OCI-M2 (cell line): Measurements from ENCODE around the gene PIGC.
"Not testable (repeated sequence)": the region's sequence is repeated elsewhere in the genome, so short reads cannot be mapped to it uniquely, and the experiment has no call there.

Source experiments
- DNase-seq: peaks from one replicate; lab custom pipeline; 2025; ENCODE audit not compliant: unreplicated experiment; lab: John Stamatoyannopoulos, UW

The PIGC gene

DNA sequence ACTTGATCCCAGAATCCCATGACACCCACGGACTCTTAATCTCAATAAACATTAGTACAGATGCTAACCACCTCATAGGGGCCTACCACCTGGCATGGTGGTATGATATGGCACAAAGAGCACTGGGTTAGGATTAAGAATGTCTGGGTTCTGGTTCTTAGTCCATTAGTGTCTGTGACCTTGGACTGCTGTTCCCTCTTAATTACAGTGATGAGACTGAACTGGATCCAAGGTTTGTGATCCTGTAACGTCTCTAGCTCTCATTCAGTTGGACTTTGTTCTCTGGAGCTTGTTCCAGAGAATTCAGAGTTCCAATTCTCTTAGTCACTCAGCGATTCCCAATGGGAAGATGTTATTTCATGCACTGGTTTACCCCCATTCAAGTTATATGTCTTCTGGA lies 23.6 kb upstream of the PIGC start:
- no peak for DNase-seq

GRCh38 chr1:172466795-172467407 lies 23.0 kb upstream of the PIGC start:
- DNase-seq, result no peak

DNA sequence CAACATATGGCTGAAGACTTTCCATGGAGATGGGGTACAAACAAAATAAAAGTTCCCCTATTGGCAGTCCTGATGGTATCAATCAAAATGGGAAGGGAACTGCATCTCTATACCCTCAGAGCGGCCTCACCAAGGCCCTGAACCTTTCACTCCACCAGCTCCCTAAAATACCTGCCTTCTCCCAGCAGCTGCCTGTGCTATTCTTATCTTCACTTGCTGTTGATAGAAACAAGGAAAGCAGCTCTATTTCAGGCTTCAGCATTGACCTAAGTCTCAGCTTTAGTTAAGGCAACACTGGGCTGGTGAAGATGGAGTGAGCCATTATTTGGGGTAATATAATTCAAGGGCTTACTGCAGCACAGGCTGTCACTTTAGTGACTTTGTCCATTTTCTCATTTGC lies 21.7 kb upstream of the PIGC start:
- no peak for DNase-seq

GRCh38 chr1:172460887-172461315 lies 17.0 kb upstream of the PIGC start:
- DNase-seq, result no peak

DNA sequence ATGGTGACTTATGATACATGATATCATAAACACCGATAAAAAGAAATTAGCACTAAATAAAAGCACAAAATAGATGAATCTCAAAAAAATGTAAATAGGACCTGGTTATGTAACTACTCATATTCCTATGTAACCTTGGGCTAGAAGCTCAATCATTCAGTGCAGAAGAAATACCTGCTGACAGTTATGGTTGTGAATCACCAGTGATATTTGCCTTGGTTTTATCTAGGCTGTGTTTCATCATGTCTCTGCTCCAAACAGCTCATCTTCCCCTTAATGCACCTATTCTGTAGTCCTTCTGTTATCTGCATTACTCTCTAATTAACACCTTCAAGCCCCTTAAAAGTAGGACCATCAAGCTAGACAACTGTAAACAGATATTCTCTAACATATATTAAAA lies 16.3 kb upstream of the PIGC start:
- no peak for DNase-seq

DNA sequence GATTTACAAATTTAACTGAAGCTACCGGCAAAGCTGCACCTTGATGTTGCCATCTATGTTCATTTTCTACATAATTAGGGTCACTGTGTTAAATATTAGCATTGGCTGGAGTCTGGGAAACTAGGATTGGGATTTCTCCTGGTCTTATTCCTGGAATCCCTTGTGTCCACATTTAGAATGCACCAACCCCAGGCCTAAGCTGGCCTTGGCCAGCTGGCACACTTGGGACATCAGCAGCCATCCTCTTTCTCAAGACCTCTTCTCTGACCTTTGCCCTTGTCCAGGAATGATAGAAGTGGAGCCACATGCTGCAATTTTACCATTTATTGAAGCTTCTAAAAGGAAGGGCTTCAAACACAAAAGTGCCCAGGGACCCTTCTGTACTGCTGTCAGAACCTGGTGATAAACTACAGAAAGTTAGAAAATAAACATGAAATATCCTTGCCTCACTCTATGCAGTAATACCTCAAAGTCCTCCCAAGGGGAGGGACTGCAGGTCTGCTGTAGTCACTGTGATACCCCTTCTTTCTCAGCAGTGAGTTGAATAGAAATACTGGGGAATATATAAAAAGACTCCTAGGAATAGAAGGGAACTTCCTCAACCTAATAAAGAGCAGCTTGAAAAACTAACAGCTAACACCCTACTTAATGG lies 13.7 kb upstream of the PIGC start:
- no peak for DNase-seq

DNA sequence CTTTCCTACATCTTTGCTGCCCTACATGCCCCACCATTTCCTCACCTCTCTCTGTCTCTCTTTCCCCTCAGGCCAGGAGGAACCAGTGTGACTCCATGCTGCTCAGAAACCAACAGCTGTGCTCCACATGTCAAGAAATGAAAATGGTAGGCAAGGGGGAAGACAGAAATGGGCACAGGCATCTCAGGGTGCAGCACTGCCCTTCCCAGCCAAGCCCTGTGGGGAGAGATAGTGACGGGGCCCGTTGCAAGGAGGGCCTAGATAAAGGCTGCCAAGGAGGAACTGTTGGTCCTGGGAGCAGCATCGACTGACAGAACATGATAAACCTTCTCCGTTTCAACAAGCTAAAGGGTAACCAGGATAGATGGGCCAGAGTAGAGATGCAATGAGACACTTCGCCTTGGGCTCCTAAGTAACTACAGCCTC lies 12.5 kb upstream of the PIGC start:
- peak; percentile 55 for DNase-seq

GRCh38 chr1:172455451-172455850 lies 11.6 kb upstream of the PIGC start:
- DNase-seq, result no peak

DNA sequence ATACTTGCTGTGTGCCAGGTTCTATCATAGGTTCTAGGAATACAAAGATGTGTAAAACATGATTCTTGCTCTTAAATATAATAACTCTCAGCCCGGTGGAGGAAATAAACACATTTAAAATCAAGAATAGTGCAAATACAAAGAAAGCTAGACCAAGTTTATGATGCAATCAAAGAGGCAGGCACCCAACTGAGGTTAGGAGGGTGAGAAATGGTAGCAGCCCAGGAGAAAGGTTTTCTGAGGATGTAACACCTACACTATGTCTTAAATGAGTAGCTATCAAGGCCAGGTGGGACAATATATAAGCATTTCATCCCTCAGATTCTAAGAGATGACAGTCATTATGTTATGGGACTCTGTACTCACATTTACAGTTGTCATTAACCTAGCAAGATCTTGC lies 9.7 kb upstream of the PIGC start:
- DNase-seq, result no peak

GRCh38 chr1:172453153-172453545 lies 9.3 kb upstream of the PIGC start:
- no peak for DNase-seq

- no peak for DNase-seq
These were observed 8.8 kb upstream of the PIGC start for GRCh38 chr1:172452536-172453152.

DNA sequence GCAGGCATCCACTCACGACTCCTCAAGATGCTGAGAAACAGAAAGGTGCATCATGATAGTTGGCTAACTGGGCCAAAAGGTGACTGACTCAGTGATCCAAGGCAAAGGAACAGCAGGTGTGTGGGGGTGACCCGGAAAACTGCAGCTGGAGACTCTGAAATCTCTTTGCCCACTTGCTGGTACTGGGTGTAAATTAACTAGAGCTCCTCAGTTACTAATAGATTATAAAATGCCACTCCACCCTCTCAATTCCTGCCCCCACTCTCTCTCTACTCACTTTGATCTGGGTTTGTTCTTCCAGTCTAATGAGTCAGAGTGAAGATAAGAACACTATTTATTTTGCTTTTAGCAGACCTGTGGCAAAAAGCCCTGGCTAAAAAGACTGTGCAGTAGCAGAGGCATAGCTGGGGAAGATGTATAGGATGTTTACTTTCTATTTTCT lies 7.2 kb upstream of the PIGC start:
- DNase-seq, result no peak

- no peak for DNase-seq
These were observed 6.6 kb upstream of the PIGC start for GRCh38 chr1:172450524-172450885.

- peak; percentile 31 for DNase-seq
These were observed 6.0 kb upstream of the PIGC start for GRCh38 chr1:172449585-172450523.

DNA sequence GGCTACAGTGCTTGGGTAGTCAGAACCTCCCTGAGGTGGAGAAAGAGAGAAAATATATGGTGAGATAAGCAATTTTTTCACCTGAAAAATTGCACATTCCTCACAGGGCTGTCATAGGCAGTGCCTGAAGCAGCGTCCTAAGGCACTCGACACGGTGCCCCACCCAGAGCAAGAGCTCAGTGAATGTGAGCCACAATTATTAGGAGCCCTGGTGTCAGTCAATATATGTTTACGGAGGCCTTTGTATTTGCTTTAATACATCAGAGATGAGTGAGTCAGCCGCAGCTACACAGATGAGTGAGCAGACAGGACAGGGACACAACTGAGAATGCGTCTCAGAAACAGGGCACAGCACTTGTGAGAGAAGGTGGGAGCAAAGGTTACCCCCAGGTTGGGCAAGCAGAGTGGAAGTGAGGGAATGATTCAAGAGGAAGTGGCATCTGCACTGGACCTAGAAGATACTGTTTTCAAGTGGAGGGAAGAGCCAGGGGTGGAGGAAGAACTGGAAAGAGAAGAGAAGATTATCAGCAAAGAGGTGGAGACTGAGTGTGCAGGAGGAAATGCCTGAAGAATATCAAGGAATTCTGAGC lies 5.2 kb upstream of the PIGC start:
- DNase-seq, result no peak

GRCh38 chr1:172447641-172448040 lies 3.8 kb upstream of the PIGC start:
- no peak for DNase-seq

DNA sequence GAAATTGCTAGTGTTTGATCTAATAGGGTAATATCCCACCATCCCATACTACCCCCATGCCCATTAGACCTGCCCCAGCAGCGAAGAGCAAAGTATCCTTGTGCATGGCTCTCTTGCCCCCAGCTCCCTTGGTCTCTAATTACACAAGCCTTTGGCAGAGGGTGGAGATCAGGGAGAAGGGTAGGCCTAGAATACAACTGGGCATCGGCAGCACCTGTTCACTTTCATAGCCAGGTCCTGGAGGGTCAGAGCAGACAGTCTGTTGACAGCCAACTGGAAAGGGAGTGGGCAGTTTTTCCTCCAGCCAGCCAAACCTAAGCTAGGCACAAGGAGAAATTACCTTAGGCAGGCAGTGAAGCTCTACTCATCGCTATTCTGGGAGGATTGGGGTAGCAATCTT lies 2.7 kb upstream of the PIGC start:
- DNase-seq, result no peak

DNA sequence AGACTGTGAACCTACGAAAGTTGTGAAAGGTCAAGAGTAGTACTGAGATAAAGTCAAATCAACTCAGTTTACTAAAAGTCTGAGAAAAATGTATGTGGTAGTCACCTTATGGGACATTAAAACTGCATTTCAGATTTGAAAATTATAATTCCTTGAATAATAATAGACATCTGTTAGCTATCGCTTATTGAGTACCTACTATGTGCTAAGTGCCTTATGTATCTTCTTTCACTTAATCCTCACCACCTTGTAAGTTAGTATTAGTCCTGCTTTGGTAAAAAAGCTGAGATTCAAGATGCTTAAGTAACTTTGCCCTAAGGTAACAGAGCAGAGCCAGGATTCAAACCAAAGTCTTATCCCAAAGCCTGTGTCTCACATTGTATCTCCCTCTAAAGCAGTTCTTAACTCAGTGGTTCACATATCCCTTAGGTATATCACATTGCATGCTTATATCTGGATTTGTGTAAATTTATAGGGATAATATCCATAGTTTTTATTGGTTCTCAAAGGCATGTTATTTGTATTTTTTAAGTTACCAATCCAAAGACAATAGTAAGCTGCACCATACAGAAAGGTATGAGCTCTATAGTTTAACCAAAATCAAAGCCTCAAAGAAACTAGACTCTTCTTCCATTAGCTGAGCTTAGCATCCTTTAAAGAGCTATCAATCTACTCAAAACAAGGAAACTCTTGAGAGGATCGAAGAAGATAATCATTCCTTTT lies 865 bp downstream of the PIGC start:
- DNase-seq, result no peak

DNA sequence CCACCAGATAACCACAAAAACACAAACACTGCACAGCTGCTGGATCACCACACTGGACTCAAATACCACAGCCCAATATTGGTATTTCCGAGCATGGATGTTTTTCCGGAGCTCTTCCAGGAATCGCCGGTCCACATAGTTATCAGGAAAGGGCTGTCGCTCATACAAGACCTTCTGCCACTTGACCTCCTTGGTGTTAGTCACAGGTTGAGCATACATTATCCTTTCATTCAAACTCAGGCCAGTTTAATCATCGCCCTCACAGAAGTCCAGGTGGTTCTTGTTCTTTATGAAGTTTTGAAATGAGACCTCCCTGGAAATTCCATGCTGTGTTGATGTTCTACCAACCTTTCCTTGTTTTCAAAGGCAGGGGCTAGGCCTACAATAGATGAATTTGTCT lies 1.5 kb downstream of the PIGC start:
- no peak for DNase-seq

- DNase-seq, result not testable (repeated sequence)
These were observed 6.7 kb downstream of the PIGC start for GRCh38 chr1:172437183-172437582.
